ENCODE data around the gene NME8.
"Not testable (repeated sequence)": the region's sequence is repeated elsewhere in the genome, so short reads cannot be mapped to it uniquely, and the experiment has no call there.

Gene NME8

GRCh38 chr7:37848297-37848696 is at the start of gene NME8:
TSS of gene NME8 (plus strand) at chr7:37848597. CDS start at chr7:37850267, 1,670 bp downstream.
- DNase-seq (ENCODE audit: low read depth in 2 of 2): no peak

GRCh38 chr7:37806152-37806551 is 42.2 kb upstream of the NME8 start:
- DNase-seq (ENCODE audit: low read depth in 2 of 2): no peak

DNA sequence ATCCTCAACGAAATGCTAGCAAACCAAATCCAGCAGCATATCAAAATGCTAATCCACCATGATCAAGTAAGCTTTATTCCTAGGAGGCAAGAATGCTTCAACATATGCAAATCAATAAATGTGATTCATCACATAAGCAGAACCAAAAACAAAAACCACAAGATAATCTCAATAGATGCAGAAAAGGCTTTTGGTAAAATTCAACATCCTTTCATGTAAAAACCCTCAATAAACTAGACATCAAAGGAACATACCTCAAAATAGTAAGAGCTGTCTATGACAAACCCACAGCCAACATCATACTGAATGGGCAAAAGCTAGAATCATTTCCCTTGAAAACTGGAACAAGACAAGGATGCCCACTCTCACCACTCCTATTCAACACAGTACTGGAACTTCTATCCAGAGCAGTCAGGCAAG is 36.2 kb upstream of the NME8 start:
- DNase-seq (ENCODE audit: low read depth in 2 of 2): not testable (repeated sequence)

DNA sequence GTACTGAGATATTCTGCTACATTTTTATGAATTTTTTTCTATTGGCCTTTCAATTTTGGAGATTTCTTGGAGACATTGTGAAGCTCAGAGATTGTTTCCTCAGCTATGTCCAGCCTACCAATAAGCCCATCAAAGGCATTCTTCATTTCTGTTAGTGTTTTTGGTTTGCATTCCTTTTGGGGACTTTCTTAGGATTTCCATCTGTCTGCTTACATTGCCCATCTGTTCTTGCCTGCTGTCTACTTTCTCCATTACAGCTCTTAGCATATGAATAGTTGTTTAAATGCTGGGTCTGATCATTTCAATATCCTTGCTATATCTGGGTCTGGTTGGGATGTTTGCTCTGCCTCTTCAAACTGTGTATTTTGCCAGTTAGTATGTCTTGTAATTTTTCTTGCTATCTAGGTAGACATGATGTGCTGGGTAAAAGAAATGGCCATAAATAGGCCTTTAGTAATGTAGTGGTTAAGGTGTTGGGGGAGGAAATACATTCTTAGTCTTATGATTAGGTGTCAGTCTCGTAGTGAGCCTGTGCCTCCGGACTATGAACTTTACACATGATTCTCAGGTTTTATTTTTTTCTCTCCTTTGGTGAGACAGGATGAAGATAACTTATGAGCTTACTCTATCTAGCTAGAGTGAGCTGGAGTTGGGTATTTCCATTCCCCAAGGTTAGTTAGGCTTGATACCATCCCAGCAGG is 32.6 kb upstream of the NME8 start:
- no peak for DNase-seq (ENCODE audit: low read depth in 2 of 2)

GRCh38 chr7:37816922-37817590 is 31.3 kb upstream of the NME8 start:
- no peak for DNase-seq (ENCODE audit: low read depth in 2 of 2)

- no peak for DNase-seq (ENCODE audit: low read depth in 2 of 2)
These were observed 30.8 kb upstream of the NME8 start for GRCh38 chr7:37817591-37817960.

GRCh38 chr7:37817996-37818720 is 30.2 kb upstream of the NME8 start:
- no peak for DNase-seq (ENCODE audit: low read depth in 2 of 2)

DNA sequence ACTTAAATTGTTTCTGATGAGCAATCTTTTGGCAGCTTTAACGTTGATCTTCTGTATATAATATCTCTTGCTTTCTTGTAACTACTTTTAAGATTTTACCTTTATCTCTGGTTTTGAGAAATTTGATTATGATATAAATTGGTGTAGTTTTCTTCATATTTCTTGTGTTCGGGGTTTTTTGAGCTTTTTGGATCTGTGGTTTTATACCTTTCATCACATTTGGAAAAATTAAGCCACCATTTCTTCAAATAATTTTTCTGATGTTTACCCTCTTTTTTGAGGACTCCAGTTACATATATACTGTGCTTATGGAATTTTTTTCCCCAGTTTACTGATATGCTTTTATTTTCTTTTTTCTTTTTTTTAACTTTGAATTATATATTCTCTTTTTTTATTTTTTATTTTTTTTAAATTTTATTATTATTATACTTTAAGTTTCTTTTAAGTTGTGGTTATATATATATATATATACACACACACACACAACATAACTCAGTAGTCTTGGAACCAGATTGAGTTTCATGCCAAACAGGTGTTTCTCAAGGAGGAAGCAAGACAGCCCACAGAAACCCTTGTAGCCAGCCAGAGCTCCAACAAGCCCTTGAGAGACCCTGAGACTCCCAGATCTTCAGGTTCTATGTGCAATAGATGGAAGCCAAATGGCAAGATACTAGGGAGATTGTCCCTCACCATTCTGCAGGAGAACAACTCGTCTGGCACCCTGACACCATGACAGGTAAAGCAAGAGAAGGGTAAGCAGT is 27.5 kb upstream of the NME8 start:
- no peak for DNase-seq (ENCODE audit: low read depth in 2 of 2)

- DNase-seq (ENCODE audit: low read depth in 2 of 2): no peak
These were observed 25.5 kb upstream of the NME8 start for GRCh38 chr7:37822946-37823345.

- no peak for DNase-seq (ENCODE audit: low read depth in 2 of 2)
These were observed 24.8 kb upstream of the NME8 start for GRCh38 chr7:37823557-37823956.

DNA sequence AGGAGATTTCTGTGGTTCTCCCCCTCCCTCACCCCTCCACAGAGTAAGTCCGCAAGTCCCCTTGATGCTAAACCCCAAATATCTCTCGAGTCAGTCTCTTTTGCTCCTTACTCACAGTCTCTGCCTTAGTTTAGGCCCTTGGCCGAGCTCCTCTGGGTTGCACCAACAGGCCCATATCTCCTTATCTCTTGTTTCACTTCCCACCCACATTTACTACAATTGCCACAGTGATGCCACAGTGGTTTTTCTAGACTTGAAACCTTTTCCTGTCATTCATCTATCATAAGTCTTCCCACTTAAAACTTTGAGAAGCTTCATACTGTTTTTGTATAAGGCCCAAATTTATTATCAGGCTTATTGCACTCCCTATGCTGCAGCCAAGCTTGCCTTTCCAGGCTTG is 23.4 kb upstream of the NME8 start:
- DNase-seq (ENCODE audit: low read depth in 2 of 2): no peak

DNA sequence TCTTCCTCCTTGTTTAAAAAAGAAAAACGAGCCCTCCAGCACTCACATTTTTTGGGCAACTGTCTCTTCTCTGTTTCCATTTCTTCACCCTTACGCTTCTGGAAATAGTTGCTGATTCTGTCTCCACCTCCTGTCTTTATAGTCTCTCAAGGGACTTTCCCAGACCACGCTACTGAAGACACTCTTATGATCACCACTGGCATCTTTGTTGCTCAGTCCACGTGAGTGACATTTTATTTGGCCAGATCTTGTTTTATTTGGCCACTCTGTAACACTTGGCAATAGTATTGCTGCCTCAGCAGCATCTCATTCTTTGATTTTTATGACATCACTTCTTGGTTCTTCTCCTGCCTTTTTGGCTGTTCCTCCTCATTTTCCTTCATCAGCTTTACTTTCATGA is 21.6 kb upstream of the NME8 start:
- no peak for DNase-seq (ENCODE audit: low read depth in 2 of 2)

DNA sequence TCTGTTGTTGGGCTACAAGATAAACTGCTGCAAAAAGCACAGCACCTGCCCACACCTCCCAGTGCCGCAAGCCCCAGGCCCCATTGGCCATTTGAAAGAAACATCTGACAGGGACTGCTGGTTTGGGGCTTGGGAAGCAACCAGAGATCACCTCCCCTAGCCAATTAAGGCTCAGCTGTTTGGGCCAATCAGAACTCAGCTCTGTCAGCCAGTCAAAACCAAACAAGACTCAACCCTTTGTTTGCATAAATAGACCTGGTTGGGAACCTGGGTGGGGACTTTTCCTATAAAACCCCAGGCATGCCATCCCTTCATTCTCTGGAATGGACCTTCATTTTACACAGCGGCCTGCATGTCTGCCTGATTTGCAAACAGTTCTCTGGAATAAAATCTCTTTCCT is 17.2 kb upstream of the NME8 start:
- no peak for DNase-seq (ENCODE audit: low read depth in 2 of 2)

DNA sequence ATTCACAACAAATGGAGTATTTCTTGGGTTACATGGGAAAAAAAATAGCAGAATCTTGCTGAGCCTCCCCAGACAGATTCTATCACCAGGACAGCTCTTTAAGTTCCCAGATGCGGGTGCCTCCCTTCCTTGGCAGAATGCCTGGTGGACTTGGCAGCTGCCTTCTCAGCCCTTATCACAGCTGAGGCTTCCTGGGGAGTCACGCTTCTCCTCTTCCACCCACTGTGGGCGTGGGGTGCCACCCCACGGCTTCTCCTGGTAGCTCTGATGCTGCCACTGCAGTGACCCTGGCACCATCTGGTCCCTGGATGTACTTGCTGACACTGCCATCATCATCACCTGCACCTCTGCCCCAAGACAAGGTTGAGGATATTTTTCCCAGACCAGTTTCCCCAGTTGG is 16.2 kb upstream of the NME8 start:
- no peak for DNase-seq (ENCODE audit: low read depth in 2 of 2)

GRCh38 chr7:37833107-37833817 is 15.1 kb upstream of the NME8 start:
- no peak for DNase-seq (ENCODE audit: low read depth in 2 of 2)

GRCh38 chr7:37833818-37834146 is 14.6 kb upstream of the NME8 start:
- DNase-seq (ENCODE audit: low read depth in 2 of 2): no peak

- DNase-seq (ENCODE audit: low read depth in 2 of 2): no peak
These were observed 5.1 kb downstream of the NME8 start for GRCh38 chr7:37853468-37853867.

- DNase-seq (ENCODE audit: low read depth in 2 of 2): no peak
These were observed 33.7 kb downstream of the NME8 start for GRCh38 chr7:37882086-37882485.

DNA sequence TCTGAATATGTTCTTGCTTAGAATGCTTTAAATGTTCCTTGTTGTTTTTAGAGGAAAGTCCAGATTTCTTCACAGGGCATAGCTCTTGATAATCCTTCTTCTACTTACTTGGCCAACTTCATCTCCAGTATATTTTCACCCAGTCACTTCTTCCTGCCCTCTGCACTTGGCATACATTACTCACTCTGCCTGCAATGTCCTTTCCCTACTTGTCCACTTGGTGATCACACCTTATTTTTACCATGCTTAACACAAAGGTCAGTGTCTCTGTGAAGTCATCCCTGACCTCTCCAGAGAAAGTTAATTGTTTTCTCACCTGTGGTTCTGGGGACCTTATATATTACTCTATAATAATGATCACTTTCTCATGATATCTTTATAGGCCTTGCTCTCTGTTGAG is 45.0 kb downstream of the NME8 start:
- no peak for DNase-seq (ENCODE audit: low read depth in 2 of 2)

- no peak for DNase-seq (ENCODE audit: low read depth in 2 of 2)
These were observed 46.3 kb downstream of the NME8 start for GRCh38 chr7:37894671-37895070.

GRCh38 chr7:37899712-37900247 is 51.4 kb downstream of the NME8 start:
- DNase-seq (ENCODE audit: low read depth in 2 of 2): no peak
